ENCODE results near the gene MZF1. TPM values are rescaled to one million over a fixed set of nuclear protein-coding genes. Genes with fewer than 3 reads are reported as not detected.
A peak's percentile ranks its signal among the peaks of the same experiment; 100 is the strongest.
"Not testable (repeated sequence)": the region's sequence is repeated elsewhere in the genome, so short reads cannot be mapped to it uniquely, and the experiment has no call there.

The MZF1 gene
- total RNA-seq, 1 experiment from 2014 or later: 4.6 TPM

- not testable (repeated sequence) for DNase-seq (ENCODE audit: low read depth)
Measured at GRCh38 chr19:58542641-58543372, 30.3 kb downstream of the MZF1 start.

- DNase-seq (ENCODE audit: low read depth): not testable (repeated sequence)
Measured at GRCh38 chr19:58539169-58539559, 34.0 kb downstream of the MZF1 start.

- peak; percentile 76 for DNase-seq (ENCODE audit: low read depth)
Measured at GRCh38 chr19:58538257-58539168, 34.6 kb downstream of the MZF1 start.

- DNase-seq (ENCODE audit: low read depth): no peak
Measured at GRCh38 chr19:58536852-58537798, 36.0 kb downstream of the MZF1 start.

- DNase-seq (ENCODE audit: low read depth): no peak
Measured at GRCh38 chr19:58535857-58536256, 37.3 kb downstream of the MZF1 start.

GRCh38 chr19:58531034-58531840 lies 41.9 kb downstream of the MZF1 start:
- DNase-seq (ENCODE audit: low read depth): no peak

- no peak for DNase-seq (ENCODE audit: low read depth)
Measured at GRCh38 chr19:58529405-58529804, 43.7 kb downstream of the MZF1 start.

- DNase-seq (ENCODE audit: low read depth): no peak
Measured at GRCh38 chr19:58522709-58523108, 50.4 kb downstream of the MZF1 start.

GRCh38 chr19:58521651-58522050 lies 51.5 kb downstream of the MZF1 start:
- no peak for DNase-seq (ENCODE audit: low read depth)

GRCh38 chr19:58520257-58520599 lies 52.9 kb downstream of the MZF1 start:
- DNase-seq (ENCODE audit: low read depth): no peak

GRCh38 chr19:58519355-58520256 lies 53.5 kb downstream of the MZF1 start, which contains the start of gene ZBTB45:
Gene ZBTB45, minus strand, starts transcription at chr19:58519810. Its CDS starts 2,137 bp downstream, at chr19:58517673.
- DNase-seq (ENCODE audit: low read depth): peak; percentile 98

- DNase-seq (ENCODE audit: low read depth): peak; percentile 82
Measured at GRCh38 chr19:58519087-58519354, 54.1 kb downstream of the MZF1 start.

- DNase-seq (ENCODE audit: low read depth): no peak
Measured at GRCh38 chr19:58518256-58519086, 54.7 kb downstream of the MZF1 start.

- no peak for DNase-seq (ENCODE audit: low read depth)
Measured at GRCh38 chr19:58516964-58517833, 55.9 kb downstream of the MZF1 start.

- no peak for DNase-seq (ENCODE audit: low read depth)
Measured at GRCh38 chr19:58516246-58516836, 56.8 kb downstream of the MZF1 start.

- no peak for DNase-seq (ENCODE audit: low read depth)
Measured at GRCh38 chr19:58515259-58515658, 57.9 kb downstream of the MZF1 start.

- no peak for DNase-seq (ENCODE audit: low read depth)
Measured at GRCh38 chr19:58514564-58515022, 58.5 kb downstream of the MZF1 start.

All from Daoy (cell line).